ENCODE measurements around the gene FAIM2. TPM values are rescaled to one million over a fixed set of nuclear protein-coding genes. Genes with fewer than 3 reads are reported as not detected.
A peak's percentile ranks its signal among the peaks of the same experiment; 100 is the strongest.
"Not testable (repeated sequence)": the region's sequence is repeated elsewhere in the genome, so short reads cannot be mapped to it uniquely, and the experiment has no call there.

FAIM2 gene
- total and polyA plus RNA-seq, 2 experiments from 2014 or later, result 0.06 to 0.49 TPM

DNA sequence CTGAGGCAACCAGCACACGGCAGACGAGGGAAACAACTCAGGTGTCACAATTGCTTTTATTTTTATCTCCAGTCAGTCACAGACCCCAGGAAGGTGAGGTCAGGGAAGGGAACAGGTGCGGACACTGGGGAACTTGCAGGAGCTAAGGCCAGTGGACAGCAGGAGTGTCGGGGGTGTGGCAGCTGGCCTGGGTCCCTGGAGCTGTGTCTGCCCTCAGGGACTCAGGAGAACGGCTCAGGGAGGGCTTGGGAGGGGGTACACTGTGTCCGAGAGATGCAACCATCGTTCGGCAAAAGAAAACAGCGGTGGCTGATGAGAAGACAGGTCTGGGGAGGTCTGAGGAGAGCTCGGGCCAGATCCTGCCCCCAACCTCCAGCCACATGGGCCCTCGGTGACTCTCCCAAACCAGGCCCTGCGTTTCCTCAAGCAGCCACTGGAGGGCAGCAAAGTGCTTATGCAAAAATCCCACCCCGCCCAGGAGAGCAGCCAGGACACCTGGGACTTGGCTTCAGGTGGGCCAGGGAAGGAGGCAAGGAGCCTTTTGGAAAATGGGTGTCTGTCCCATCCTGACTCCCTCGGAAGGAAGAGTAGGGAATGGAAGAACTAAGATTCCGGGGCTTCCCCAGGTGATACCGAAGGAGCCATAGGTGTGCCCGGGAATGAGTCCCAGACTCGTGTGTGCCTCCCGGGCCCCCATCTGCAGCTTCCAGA lies 36.7 kb downstream of the FAIM2 start:
- Histone ChIP-seq H3K36me3 (no peaks in the 10 kb centered on the region), H3K27me3 (no peaks in the 10 kb centered on the region), H3K27ac (no peak overlapping the region), H3K9me3 (ENCODE audit: low read depth) (no peaks in the 10 kb centered on the region), H3K4me1 (ENCODE audit: low read depth) (peaks cover 27% of the 10 kb centered on the region), H3K4me3 (no peak overlapping the region)
- TF ChIP-seq, protein P1, sequence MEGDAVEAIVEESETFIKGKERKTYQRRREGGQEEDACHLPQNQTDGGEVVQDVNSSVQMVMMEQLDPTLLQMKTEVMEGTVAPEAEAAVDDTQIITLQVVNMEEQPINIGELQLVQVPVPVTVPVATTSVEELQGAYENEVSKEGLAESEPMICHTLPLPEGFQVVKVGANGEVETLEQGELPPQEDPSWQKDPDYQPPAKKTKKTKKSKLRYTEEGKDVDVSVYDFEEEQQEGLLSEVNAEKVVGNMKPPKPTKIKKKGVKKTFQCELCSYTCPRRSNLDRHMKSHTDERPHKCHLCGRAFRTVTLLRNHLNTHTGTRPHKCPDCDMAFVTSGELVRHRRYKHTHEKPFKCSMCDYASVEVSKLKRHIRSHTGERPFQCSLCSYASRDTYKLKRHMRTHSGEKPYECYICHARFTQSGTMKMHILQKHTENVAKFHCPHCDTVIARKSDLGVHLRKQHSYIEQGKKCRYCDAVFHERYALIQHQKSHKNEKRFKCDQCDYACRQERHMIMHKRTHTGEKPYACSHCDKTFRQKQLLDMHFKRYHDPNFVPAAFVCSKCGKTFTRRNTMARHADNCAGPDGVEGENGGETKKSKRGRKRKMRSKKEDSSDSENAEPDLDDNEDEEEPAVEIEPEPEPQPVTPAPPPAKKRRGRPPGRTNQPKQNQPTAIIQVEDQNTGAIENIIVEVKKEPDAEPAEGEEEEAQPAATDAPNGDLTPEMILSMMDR (IDR thresholded peaks at IDR 0.05; ENCODE audit: low read depth, low read length), result peak; percentile 97
- DNase-seq (ENCODE audit: low read depth in 1 of 2, low spot score in 1 of 2), result peak; percentile 68 to 80

DNA sequence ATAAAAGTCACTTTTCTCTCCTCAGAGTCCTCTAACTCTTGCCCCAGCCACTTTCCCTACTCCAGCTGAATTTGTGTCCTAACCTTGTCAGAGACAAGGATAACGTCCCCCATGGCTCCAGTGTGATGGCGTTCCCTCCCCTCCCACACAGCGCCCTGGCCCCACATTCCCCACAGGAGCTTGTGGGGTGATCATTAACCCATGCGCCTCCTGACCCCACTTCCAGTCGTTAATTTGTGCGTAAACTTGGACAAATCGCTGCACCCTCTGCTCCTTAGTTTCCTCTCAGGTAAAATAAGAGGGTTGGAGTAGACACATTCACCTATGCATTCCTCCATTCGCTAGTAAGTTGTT lies 37.9 kb downstream of the FAIM2 start:
- Histone ChIP-seq H3K27me3 (no peaks in the 10 kb centered on the region), H3K36me3 (no peaks in the 10 kb centered on the region), H3K4me3 (no peak overlapping the region), H3K9me3 (ENCODE audit: low read depth) (no peaks in the 10 kb centered on the region), H3K27ac (no peak overlapping the region), H3K4me1 (ENCODE audit: low read depth) (peaks cover 27% of the 10 kb centered on the region)
- DNase-seq (ENCODE audit: low read depth in 1 of 2, low spot score in 1 of 2), result no peak
- TF ChIP-seq, protein P1 (IDR thresholded peaks at IDR 0.05; ENCODE audit: low read depth, low read length), result no peak

DNA sequence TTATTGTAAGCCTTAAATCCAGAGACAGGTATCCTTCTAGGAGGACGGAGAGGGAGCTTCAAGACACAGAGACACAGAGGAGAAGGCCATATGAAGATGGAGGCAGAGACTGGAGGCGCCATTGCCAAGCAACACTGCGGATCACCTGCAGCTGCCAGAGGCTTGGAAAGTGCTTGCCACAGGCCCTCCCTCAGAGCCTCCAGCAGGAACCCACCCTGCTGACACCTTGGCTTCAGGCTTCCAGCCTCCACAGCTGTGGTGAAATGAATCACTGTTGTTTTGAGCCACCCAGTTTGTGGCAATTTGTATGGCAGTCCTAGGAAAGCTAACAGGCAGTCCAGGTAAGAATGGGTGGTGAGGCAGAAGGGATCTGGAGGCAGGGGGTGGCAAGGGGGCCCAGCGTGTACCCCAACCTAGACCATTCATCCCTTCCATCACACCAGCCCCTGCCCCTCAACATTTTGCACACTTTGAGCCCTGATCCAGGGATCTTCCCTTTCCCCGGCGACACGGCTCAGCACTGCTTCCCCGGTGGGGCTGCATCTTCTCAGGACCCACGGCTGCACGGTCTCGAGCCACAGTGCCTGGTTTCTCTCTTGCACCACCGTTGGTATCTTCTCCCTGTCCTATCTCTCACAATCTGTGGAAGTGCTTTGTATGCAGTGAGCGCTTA lies 38.5 kb downstream of the FAIM2 start:
- Histone ChIP-seq H3K36me3 (no peaks in the 10 kb centered on the region), H3K27ac (no peak overlapping the region), H3K9me3 (ENCODE audit: low read depth) (no peaks in the 10 kb centered on the region), H3K27me3 (no peaks in the 10 kb centered on the region), H3K4me3 (no peak overlapping the region), H3K4me1 (ENCODE audit: low read depth) (peaks cover 23% of the 10 kb centered on the region)
- DNase-seq (ENCODE audit: low read depth in 1 of 2, low spot score in 1 of 2), result no peak
- TF ChIP-seq, protein P1 (IDR thresholded peaks at IDR 0.05; ENCODE audit: low read depth, low read length), result no peak

DNA sequence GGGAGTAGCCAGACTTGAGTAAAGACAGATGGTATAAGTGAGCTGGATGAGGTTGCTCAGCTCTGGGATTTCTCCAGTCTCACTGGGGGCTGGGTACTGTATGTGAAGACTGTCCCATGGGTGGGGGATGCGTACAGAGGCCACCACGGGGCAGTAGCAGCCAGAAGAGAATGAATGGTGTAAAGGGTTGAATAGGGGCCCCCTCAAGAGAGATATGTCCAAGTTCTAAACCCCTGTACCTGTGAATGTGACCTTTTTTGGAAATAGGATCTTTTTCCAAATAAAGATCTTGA lies 39.0 kb downstream of the FAIM2 start:
- H3K27me3 ChIP-seq, result no peaks in the 10 kb centered on the region
- no peak overlapping the region for H3K4me3 ChIP-seq
- no peaks in the 10 kb centered on the region for H3K9me3 ChIP-seq (ENCODE audit: low read depth)
- H3K4me1 ChIP-seq (ENCODE audit: low read depth), result peaks cover 18% of the 10 kb centered on the region
- TF ChIP-seq, protein P1 (IDR thresholded peaks at IDR 0.05; ENCODE audit: low read depth, low read length), result no peak
- H3K27ac ChIP-seq, result no peak overlapping the region
- DNase-seq (ENCODE audit: low read depth in 1 of 2, low spot score in 1 of 2), result no peak
- no peaks in the 10 kb centered on the region for H3K36me3 ChIP-seq

DNA sequence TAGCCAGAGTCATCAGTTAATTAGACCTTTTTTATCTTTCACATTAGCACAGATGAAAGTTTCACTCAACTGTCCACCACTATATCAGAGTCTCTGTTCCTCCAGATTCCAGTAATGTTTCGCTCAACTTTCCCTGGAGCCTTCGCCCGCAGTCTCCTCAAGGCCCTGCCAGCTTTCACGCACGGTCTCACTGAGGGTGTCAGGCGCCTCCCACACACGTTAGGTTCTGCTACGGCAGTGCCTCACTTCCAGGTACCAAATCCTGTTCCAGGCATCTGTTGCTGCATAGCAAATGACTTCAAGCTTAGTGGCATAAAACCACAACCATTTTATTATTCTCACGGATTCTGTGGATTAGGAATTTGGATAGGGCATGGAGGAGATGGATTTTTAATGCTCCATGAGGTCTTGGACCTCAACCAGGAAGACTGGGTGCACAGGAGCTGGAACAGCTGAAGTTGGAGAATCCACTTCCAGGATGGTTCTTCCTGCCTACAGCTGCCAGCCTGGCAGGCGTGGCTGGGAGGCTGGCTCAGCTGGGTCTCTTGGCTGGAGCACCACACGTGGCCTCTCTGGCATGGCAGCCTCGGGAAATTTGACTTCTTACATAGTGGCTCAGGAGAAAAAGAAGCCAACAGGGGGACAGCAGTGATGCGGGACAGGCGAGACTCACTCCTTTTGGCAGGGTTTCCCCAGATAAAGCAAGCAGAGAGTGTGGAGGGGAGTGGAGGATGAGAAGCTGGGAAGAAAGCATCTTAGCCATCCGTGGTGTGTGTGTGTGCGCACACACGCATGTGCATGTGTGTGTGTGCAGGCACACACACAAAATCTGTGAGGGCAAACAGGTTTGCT lies 39.5 kb downstream of the FAIM2 start:
- Histone ChIP-seq H3K27me3 (no peaks in the 10 kb centered on the region), H3K4me3 (no peak overlapping the region), H3K9me3 (ENCODE audit: low read depth) (no peaks in the 10 kb centered on the region), H3K27ac (no peak overlapping the region), H3K4me1 (ENCODE audit: low read depth) (peaks cover 12% of the 10 kb centered on the region), H3K36me3 (no peaks in the 10 kb centered on the region)
- TF ChIP-seq, protein P1 (IDR thresholded peaks at IDR 0.05; ENCODE audit: low read depth, low read length), result no peak
- no peak for DNase-seq (ENCODE audit: low read depth in 1 of 2, low spot score in 1 of 2)

DNA sequence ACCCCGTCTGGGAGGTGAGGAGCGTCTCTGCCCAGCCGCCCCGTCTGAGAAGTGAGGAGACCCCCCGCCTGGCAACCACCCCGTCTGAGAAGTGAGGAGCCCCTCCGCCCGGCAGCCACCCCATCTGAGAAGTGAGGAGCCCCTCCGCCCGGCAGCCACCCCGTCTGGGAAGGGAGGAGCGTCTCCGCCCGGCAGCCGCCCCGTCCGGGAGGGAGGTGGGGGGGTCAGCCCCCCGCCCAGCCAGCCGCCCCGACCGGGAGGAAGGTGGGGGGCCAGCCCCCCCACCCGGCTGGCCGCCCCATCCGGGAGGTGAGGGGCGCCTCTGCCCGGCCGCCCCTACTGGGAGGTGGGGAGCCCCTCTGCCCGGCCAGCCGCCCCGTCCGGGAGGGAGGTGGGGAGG lies 42.8 kb downstream of the FAIM2 start:
- DNase-seq (ENCODE audit: low read depth in 1 of 2, low spot score in 1 of 2); H3K27me3 ChIP-seq; H3K9me3 ChIP-seq (ENCODE audit: low read depth); H3K4me1 ChIP-seq (ENCODE audit: low read depth); H3K27ac ChIP-seq; H3K36me3 ChIP-seq; H3K4me3 ChIP-seq: not testable (repeated sequence)

DNA sequence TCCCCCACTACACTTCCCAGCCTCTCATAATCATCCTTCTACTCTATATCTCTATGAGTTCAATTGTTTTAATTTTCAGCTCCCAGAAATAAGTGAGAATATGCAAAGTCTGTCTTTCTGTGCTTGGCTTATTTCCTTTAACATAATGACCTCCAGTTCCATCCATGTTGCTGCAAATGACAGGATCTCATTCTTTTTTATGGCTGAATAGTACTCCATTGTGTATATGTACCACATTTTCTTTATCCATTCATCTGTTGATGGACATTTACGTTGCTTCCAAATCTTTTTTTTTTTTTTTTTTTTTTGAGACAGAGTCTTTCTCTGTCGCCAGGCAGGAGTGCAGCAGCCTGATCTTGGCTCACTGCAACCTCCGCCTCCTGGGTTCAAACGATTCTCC lies 47.8 kb downstream of the FAIM2 start:
- H3K36me3 ChIP-seq; H3K4me3 ChIP-seq; DNase-seq (ENCODE audit: low read depth in 1 of 2, low spot score in 1 of 2); H3K27ac ChIP-seq; H3K4me1 ChIP-seq (ENCODE audit: low read depth); H3K9me3 ChIP-seq (ENCODE audit: low read depth): not testable (repeated sequence)
- H3K27me3 ChIP-seq, result peaks cover 24% of the 10 kb centered on the region
